Liver (tissue), 9 donors: ENCODE measurements around the gene SMYD2. TPM values are rescaled to one million over a fixed set of nuclear protein-coding genes. Genes with fewer than 3 reads are reported as not detected.

ENCODE experiments used
- DNase-seq: peaks from one replicate; pipeline ENCODE4 v3.0.0-alpha.2; 2017; ENCODE audit warnings: low spot score
- H3K27ac ChIP-seq, 2 donors: one replicate each; pipeline ENCODE4 v1.7.0; 2013; ENCODE audit warnings: inconsistent platforms in 2 of 2, low read length in 2 of 2, control low read depth in 1 of 2, low read depth in 1 of 2, mild to moderate bottlenecking in 1 of 2
- H3K27me3 ChIP-seq, 4 donors: one replicate each; pipeline versions ENCODE4 v1.6.1 to v1.7.0; 2013; ENCODE audit warnings: low read length in 3 of 4, inconsistent platforms in 1 of 4, mild to moderate bottlenecking in 1 of 4, moderate library complexity in 1 of 4; ENCODE audit not compliant: control insufficient read depth in 4 of 4, insufficient read depth in 4 of 4
- H3K36me3 ChIP-seq, 4 donors: one replicate each; pipeline versions ENCODE4 v1.6.1 to v1.7.0; 2013; ENCODE audit warnings: low read length in 3 of 4, mild to moderate bottlenecking in 3 of 4, low read depth in 1 of 4, moderate library complexity in 1 of 4; ENCODE audit not compliant: control insufficient read depth in 4 of 4, insufficient read depth in 3 of 4
- H3K4me1 ChIP-seq, 4 donors: one replicate each; pipeline versions ENCODE4 v1.6.1 to v1.7.0; 2013; ENCODE audit warnings: low read length in 3 of 4, mild to moderate bottlenecking in 3 of 4, moderate library complexity in 1 of 4; ENCODE audit not compliant: control insufficient read depth in 4 of 4, insufficient read depth in 4 of 4
- H3K4me3 ChIP-seq, 3 donors: one replicate each; pipeline versions ENCODE4 v1.6.1 to v1.7.0; 2013; ENCODE audit warnings: low read length in 3 of 3, control low read depth in 1 of 3, low read depth in 1 of 3, mild to moderate bottlenecking in 1 of 3
- H3K9ac ChIP-seq, 2 donors: one replicate each; pipeline ENCODE4 v1.7.0; 2013; ENCODE audit warnings: low read length in 2 of 2, mild to moderate bottlenecking in 2 of 2, moderate library complexity in 2 of 2, control low read depth in 1 of 2, low read depth in 1 of 2
- H3K9me3 ChIP-seq, 4 donors: one replicate each; pipeline versions ENCODE4 v1.6.1 to v1.7.0; 2013; ENCODE audit warnings: low read length in 3 of 4; ENCODE audit not compliant: control insufficient read depth in 4 of 4
- EGR1 ChIP-seq, 2 donors: IDR thresholded peaks; 2 replicates each; pipeline ENCODE4 v1.6.1; 2016 to 2018; ENCODE audit warnings: antibody characterized with exemption in 2 of 2, low read depth in 2 of 2
- FOXA1 ChIP-seq: IDR thresholded peaks from 2 replicates; pipeline ENCODE4 v1.6.1; 2016; ENCODE audit warnings: antibody characterized with exemption
- FOXA2 ChIP-seq: IDR thresholded peaks from 2 replicates; pipeline ENCODE4 v1.6.1; 2016; ENCODE audit warnings: antibody characterized with exemption
- GABPA ChIP-seq, 2 donors: IDR thresholded peaks in 1 of 2; conservative IDR thresholded peaks in 1 of 2; 2 replicates each; pipeline ENCODE4 v1.6.1; 2016; ENCODE audit warnings: antibody characterized with exemption in 2 of 2, mild to moderate bottlenecking in 1 of 2, moderate library complexity in 1 of 2
- HNF4A ChIP-seq, 2 donors: conservative IDR thresholded peaks; 2 replicates each; pipeline ENCODE4 v1.6.1; 2016; ENCODE audit warnings: antibody characterized with exemption in 2 of 2, mild to moderate bottlenecking in 2 of 2
- HNF4G ChIP-seq: IDR thresholded peaks from 2 replicates; pipeline ENCODE4 v1.6.1; 2016; ENCODE audit warnings: antibody characterized with exemption
- JUND ChIP-seq, 2 donors: IDR thresholded peaks; 2 replicates each; pipeline ENCODE4 v1.6.1; 2016; ENCODE audit warnings: antibody characterized with exemption in 2 of 2
- NR2F2 ChIP-seq: IDR thresholded peaks from 2 replicates; pipeline ENCODE4 v1.6.1; 2016; ENCODE audit warnings: antibody characterized with exemption
- RAD21 ChIP-seq, 2 donors: IDR thresholded peaks; 2 replicates each; pipeline ENCODE4 v1.6.1; 2016; ENCODE audit warnings: antibody characterized with exemption in 2 of 2, mild to moderate bottlenecking in 2 of 2
- RXRA ChIP-seq, 2 donors: IDR thresholded peaks; 2 replicates each; pipeline ENCODE4 v1.6.1; 2017 to 2018; ENCODE audit warnings: antibody characterized with exemption in 2 of 2, mild to moderate bottlenecking in 1 of 2
- SP1 ChIP-seq: IDR thresholded peaks from 2 replicates; pipeline ENCODE4 v1.6.1; 2018; ENCODE audit warnings: antibody characterized with exemption, mild to moderate bottlenecking
- TAF1 ChIP-seq: conservative IDR thresholded peaks from 2 replicates; pipeline ENCODE4 v1.6.1; 2016; ENCODE audit warnings: antibody characterized with exemption, mild to moderate bottlenecking
- YY1 ChIP-seq: IDR thresholded peaks from 2 replicates; pipeline ENCODE4 v1.6.1; 2016; ENCODE audit warnings: antibody characterized with exemption, mild to moderate bottlenecking
- WGBS: extraction: QIAGEN DNeasy Blood & Tissue Kit; methylation state at CpG from one replicate; pipeline ENCODE4 v1.1.7; 2013; 5-methylcytosine and 5-hydroxymethylcytosine counted together
- polyA plus RNA-seq, 2 donors: library from polyadenylated mRNA; stranded (reverse) in 1 of 2; unstranded in 1 of 2; fragments of 200-250 nt in 1 of 2; fragments of >200 nt in 1 of 2; fragmentation: Nextera tagmentation in 1 of 2; extraction: Ambion mirVana in 1 of 2; gene quantifications; one replicate each; pipeline versions ENCODE4 v1.2.1 to v1.2.3, GENCODE V29; 2013 to 2015
- total RNA-seq, 2 donors: library from RNA; depleted of rRNA; stranded (reverse); fragments of >200 nt; gene quantifications; one replicate each; pipeline ENCODE4 v1.2.3, GENCODE V29; 2014
- TF ChIP-seq, protein P1 (sequence below): fragments of 150-350 bp; IDR thresholded peaks from 2 replicates; pipeline ENCODE4 v1.5.1; 2017; ENCODE audit warnings: improper control_type of control experiment, low read depth, low read length; ENCODE audit not compliant: missing input control
- TF ChIP-seq, protein P2 (sequence below): IDR thresholded peaks from 2 replicates; pipeline ENCODE4 v1.6.1; 2016; ENCODE audit warnings: antibody characterized with exemption
- TF ChIP-seq, protein P3 (sequence below): IDR thresholded peaks from 2 replicates; pipeline ENCODE4 v1.6.1; 2016; ENCODE audit warnings: antibody characterized with exemption
- TF ChIP-seq, protein P4 (sequence below): IDR thresholded peaks from 2 replicates; pipeline ENCODE4 v1.6.1; 2016; ENCODE audit warnings: antibody characterized with exemption, mild to moderate bottlenecking
- TF ChIP-seq, protein P5 (sequence below): IDR thresholded peaks from 2 replicates; pipeline ENCODE4 v1.6.1; 2016; ENCODE audit warnings: antibody characterized with exemption
- donor health status: healthy.
- donor health status: healthy.
- donor health status: healthy.
- donor health status: healthy.
- donor health status: healthy.

SMYD2 gene
- total and polyA plus RNA-seq, 4 donors = 11.9 to 20.2 (median 17.2) TPM

DNA sequence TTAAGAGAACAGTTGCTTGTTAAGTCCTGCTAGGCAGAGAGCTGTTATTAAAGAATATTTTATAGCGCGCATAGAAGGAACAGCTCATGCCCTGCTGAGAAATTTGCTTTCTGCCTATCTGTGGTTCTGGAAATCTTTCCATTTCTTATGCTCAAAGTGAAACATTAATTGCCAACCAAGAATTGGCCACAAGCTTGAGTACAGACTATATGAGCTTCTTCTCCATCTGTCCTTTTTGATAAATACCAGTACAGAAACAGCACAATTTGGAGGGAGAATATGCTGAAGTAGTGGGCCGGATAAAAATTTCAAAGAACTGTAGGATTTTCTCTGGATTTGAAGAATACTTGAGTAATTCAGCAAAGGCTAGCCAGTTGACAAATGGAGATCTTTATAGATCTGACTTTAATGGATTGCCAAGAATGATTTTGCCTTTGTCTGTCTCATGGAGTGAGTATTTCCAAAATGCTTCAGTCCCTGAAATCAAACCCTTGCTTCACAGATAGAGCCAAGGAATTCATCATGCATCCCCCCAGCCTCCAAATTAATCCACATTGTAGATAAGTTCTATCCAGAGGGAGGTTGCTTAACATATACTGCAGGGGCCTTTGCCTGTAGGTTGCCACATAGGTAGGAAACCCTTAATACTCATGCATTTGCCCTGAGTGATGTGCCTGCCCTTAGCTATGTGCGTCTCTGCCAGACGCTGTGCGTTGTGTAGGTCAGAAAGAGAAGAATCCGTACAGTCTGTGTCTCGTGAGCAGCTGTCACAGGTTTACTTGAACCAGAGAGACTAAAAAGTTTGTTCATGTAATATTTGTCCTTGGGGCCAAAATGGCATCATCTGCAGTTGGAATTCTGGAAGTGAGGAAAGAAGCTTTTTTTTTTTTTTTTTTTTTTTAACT is 44.2 kb downstream of the SMYD2 start:
- TF ChIP-seq FOXA1 (no peak), FOXA2 (no peak), HNF4G (no peak), TAF1 (no peak), HNF4A (conservative IDR thresholded peaks at IDR 0.05) (no peak), JUND (IDR thresholded peaks at IDR 0.05) (no peak), SP1 (no peak), EGR1 (IDR thresholded peaks at IDR 0.05; ENCODE audit: low read depth in 2 of 2) (no peak), RXRA (IDR thresholded peaks at IDR 0.05) (no peak), NR2F2 (no peak), YY1 (no peak), GABPA (IDR thresholded peaks at IDR 0.05 in 1 of 2, conservative IDR thresholded peaks at IDR 0.05 in 1 of 2) (no peak), RAD21 (IDR thresholded peaks at IDR 0.05) (no peak)
- TF ChIP-seq, protein P1, sequence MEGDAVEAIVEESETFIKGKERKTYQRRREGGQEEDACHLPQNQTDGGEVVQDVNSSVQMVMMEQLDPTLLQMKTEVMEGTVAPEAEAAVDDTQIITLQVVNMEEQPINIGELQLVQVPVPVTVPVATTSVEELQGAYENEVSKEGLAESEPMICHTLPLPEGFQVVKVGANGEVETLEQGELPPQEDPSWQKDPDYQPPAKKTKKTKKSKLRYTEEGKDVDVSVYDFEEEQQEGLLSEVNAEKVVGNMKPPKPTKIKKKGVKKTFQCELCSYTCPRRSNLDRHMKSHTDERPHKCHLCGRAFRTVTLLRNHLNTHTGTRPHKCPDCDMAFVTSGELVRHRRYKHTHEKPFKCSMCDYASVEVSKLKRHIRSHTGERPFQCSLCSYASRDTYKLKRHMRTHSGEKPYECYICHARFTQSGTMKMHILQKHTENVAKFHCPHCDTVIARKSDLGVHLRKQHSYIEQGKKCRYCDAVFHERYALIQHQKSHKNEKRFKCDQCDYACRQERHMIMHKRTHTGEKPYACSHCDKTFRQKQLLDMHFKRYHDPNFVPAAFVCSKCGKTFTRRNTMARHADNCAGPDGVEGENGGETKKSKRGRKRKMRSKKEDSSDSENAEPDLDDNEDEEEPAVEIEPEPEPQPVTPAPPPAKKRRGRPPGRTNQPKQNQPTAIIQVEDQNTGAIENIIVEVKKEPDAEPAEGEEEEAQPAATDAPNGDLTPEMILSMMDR = no peak
- TF ChIP-seq, protein P2, sequence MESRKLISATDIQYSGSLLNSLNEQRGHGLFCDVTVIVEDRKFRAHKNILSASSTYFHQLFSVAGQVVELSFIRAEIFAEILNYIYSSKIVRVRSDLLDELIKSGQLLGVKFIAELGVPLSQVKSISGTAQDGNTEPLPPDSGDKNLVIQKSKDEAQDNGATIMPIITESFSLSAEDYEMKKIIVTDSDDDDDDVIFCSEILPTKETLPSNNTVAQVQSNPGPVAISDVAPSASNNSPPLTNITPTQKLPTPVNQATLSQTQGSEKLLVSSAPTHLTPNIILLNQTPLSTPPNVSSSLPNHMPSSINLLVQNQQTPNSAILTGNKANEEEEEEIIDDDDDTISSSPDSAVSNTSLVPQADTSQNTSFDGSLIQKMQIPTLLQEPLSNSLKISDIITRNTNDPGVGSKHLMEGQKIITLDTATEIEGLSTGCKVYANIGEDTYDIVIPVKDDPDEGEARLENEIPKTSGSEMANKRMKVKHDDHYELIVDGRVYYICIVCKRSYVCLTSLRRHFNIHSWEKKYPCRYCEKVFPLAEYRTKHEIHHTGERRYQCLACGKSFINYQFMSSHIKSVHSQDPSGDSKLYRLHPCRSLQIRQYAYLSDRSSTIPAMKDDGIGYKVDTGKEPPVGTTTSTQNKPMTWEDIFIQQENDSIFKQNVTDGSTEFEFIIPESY = no peak
- TF ChIP-seq, protein P3, sequence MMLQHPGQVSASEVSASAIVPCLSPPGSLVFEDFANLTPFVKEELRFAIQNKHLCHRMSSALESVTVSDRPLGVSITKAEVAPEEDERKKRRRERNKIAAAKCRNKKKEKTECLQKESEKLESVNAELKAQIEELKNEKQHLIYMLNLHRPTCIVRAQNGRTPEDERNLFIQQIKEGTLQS = no peak
- TF ChIP-seq, protein P4, sequence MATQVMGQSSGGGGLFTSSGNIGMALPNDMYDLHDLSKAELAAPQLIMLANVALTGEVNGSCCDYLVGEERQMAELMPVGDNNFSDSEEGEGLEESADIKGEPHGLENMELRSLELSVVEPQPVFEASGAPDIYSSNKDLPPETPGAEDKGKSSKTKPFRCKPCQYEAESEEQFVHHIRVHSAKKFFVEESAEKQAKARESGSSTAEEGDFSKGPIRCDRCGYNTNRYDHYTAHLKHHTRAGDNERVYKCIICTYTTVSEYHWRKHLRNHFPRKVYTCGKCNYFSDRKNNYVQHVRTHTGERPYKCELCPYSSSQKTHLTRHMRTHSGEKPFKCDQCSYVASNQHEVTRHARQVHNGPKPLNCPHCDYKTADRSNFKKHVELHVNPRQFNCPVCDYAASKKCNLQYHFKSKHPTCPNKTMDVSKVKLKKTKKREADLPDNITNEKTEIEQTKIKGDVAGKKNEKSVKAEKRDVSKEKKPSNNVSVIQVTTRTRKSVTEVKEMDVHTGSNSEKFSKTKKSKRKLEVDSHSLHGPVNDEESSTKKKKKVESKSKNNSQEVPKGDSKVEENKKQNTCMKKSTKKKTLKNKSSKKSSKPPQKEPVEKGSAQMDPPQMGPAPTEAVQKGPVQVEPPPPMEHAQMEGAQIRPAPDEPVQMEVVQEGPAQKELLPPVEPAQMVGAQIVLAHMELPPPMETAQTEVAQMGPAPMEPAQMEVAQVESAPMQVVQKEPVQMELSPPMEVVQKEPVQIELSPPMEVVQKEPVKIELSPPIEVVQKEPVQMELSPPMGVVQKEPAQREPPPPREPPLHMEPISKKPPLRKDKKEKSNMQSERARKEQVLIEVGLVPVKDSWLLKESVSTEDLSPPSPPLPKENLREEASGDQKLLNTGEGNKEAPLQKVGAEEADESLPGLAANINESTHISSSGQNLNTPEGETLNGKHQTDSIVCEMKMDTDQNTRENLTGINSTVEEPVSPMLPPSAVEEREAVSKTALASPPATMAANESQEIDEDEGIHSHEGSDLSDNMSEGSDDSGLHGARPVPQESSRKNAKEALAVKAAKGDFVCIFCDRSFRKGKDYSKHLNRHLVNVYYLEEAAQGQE = no peak
- TF ChIP-seq, protein P5, sequence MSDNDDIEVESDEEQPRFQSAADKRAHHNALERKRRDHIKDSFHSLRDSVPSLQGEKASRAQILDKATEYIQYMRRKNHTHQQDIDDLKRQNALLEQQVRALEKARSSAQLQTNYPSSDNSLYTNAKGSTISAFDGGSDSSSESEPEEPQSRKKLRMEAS = no peak
- no peaks in the 10 kb centered on the region for H3K9me3 ChIP-seq
- H3K9ac ChIP-seq = no peak overlapping the region
- no peak for DNase-seq
- peaks cover 0 to 3% (median 1%) of the 10 kb centered on the region in 4 donors for H3K36me3 ChIP-seq
- H3K4me1 ChIP-seq = peaks cover 2 to 16% (median 9%) of the 10 kb centered on the region in 4 donors
- 93% methylated on average over 8 of the region's 8 CpGs for WGBS
- no peak overlapping the region for H3K27ac ChIP-seq
- H3K27me3 ChIP-seq = no peaks in the 10 kb centered on the region
- H3K4me3 ChIP-seq = no peak overlapping the region
